OCI-LY3 (cell line): ENCODE results near the gene SLX9.

ENCODE experiments used
- H2AFZ ChIP-seq: fragments of 200-600, 300-600 bp; shearing (Covaris generic); 2 replicates; pipeline ENCODE4 v1.6.0; 2014; ENCODE audit warnings: antibody characterized with exemption, low read depth, low read length
- H3K27ac ChIP-seq: fragments of 200-600, 300-600 bp; sonication (generic); 2 replicates; pipeline ENCODE4 v1.5.1; 2014; ENCODE audit warnings: mild to moderate bottlenecking, low read length, moderate library complexity, mixed read lengths
- H3K27me3 ChIP-seq: fragments of 200-600, 300-600 bp; sonication (generic); 2 replicates; pipeline ENCODE4 v1.6.1; 2014; ENCODE audit warnings: low read depth, low read length, mixed read lengths
- H3K36me3 ChIP-seq: fragments of 200-600, 300-600 bp; sonication (generic); replicated peaks from 2 replicates; pipeline ENCODE3; 2014; ENCODE audit warnings: low read depth, low read length, mixed read lengths
- H3K4me1 ChIP-seq: fragments of 300-600, 200-600 bp; sonication (generic); 2 replicates; pipeline ENCODE4 v1.6.1; 2014; ENCODE audit warnings: low read length, mixed read lengths
- H3K4me2 ChIP-seq: fragments of 200-600, 300-600 bp; sonication (generic); 2 replicates; pipeline ENCODE4 v1.6.1; 2014; ENCODE audit warnings: low read length, mixed read lengths
- H3K4me3 ChIP-seq: fragments of 300-600, 200-600 bp; sonication (generic); 2 replicates; pipeline ENCODE4 v1.5.1; 2014; ENCODE audit warnings: antibody characterized with exemption, mild to moderate bottlenecking, low read length, moderate library complexity
- H3K79me2 ChIP-seq: fragments of 300-600, 200-600 bp; shearing (Covaris generic); 2 replicates; pipeline ENCODE4 v1.6.1; 2014; ENCODE audit warnings: mild to moderate bottlenecking, low read length, mixed read lengths
- H3K9ac ChIP-seq: fragments of 300-600, 200-600 bp; shearing (Covaris generic); 2 replicates; pipeline ENCODE4 v1.6.0; 2014; ENCODE audit warnings: mild to moderate bottlenecking, low read length, moderate library complexity
- H3K9me3 ChIP-seq: fragments of 200-600, 300-600 bp; shearing (Covaris generic); 2 replicates; pipeline ENCODE4 v1.6.1; 2014; ENCODE audit warnings: low read length, mixed read lengths; ENCODE audit not compliant: insufficient read depth
- H4K20me1 ChIP-seq: fragments of 200-600, 300-600 bp; sonication (generic); 2 replicates; pipeline ENCODE4 v1.6.1; 2016; ENCODE audit warnings: low read length, mixed read lengths; ENCODE audit not compliant: insufficient read depth
- EZH2phosphoT487 ChIP-seq: fragments of 200-600 bp; shearing (Covaris generic); IDR thresholded peaks from 2 replicates; pipeline ENCODE4 v1.6.1; 2018; ENCODE audit warnings: antibody characterized with exemption, mixed run types, low read depth
- TF ChIP-seq, protein P1 (sequence below): fragments of 200-600, 300-600 bp; sonication (generic); IDR thresholded peaks from 2 replicates; pipeline ENCODE4 v1.5.1; 2014; ENCODE audit warnings: antibody characterized with exemption, low read length, low read depth

Gene SLX9

DNA sequence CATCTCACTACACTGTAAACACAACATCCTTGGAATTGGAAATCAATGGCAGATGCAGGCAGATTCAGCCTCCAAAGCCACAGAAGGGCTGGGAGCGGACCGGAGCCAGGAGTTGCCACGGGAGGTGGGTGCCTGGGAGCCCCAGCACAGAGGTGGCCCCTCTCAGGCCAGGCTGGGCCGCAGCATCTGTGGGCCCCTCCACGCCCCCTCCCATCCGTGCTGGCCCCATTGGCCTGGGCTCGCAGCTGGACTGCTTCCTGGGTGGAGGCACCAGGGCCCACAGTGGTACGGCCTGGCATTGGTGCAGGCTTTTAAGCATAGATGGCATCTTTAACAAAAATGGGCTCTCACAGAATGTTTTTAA is 64.2 kb downstream of the SLX9 start:
- H3K36me3 ChIP-seq = no peaks in the 10 kb centered on the region
- peaks cover 14% of the 10 kb centered on the region for H3K27me3 ChIP-seq
- no peaks in the 10 kb centered on the region for H3K9me3 ChIP-seq
- no peak overlapping the region for H3K4me3 ChIP-seq
- H4K20me1 ChIP-seq = no peaks in the 10 kb centered on the region
- no peak overlapping the region for H3K4me2 ChIP-seq
- no peak overlapping the region for H3K27ac ChIP-seq
- TF ChIP-seq, protein P1, sequence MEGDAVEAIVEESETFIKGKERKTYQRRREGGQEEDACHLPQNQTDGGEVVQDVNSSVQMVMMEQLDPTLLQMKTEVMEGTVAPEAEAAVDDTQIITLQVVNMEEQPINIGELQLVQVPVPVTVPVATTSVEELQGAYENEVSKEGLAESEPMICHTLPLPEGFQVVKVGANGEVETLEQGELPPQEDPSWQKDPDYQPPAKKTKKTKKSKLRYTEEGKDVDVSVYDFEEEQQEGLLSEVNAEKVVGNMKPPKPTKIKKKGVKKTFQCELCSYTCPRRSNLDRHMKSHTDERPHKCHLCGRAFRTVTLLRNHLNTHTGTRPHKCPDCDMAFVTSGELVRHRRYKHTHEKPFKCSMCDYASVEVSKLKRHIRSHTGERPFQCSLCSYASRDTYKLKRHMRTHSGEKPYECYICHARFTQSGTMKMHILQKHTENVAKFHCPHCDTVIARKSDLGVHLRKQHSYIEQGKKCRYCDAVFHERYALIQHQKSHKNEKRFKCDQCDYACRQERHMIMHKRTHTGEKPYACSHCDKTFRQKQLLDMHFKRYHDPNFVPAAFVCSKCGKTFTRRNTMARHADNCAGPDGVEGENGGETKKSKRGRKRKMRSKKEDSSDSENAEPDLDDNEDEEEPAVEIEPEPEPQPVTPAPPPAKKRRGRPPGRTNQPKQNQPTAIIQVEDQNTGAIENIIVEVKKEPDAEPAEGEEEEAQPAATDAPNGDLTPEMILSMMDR = no peak
- no peak for TF ChIP-seq EZH2phosphoT487
- no peak overlapping the region for H3K9ac ChIP-seq
- H2AFZ ChIP-seq = no peak overlapping the region
- no peaks in the 10 kb centered on the region for H3K4me1 ChIP-seq
- no peaks in the 10 kb centered on the region for H3K79me2 ChIP-seq

DNA sequence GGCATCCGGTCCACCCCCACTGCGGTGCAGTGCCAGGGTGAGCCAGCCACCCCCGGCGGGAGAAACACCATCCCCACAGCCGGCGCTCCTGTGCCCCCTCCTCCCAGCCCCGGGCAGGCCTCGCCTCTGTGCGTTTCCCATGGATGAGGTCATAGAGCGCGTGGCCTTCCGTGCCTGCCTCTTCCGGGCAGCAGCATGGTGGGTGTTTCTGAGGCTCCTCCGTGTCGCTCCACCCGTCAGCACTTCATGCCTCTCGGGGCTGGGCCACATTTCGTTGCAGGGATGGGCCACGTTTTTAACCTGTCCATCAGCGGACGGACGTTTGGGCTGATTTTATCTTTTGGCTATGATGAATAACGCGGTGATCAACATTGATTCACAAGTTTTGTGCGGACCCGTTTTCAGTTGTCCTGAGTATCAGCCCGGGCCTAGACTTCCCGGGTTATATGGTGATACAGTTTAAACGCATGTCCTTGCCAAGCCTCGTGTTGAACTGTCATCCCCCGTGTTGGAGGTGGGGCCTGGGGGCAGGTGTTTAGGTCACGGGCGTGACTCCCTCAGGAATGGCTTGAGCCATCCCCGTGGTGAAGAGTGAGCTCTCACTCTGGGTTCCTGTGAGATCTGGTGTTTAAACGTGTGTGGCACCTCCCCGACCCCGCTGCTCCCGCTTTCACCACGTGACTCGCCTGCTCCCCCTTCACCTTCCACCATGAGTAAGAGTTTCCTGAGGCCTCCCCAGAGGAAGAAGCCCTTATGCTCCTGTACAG is 64.8 kb downstream of the SLX9 start:
- no peak overlapping the region for H3K9ac ChIP-seq
- peaks cover 20% of the 10 kb centered on the region for H3K27me3 ChIP-seq
- no peak overlapping the region for H3K27ac ChIP-seq
- no peak overlapping the region for H2AFZ ChIP-seq
- no peaks in the 10 kb centered on the region for H3K79me2 ChIP-seq
- no peak overlapping the region for H3K4me3 ChIP-seq
- no peaks in the 10 kb centered on the region for H3K36me3 ChIP-seq
- no peak overlapping the region for H3K4me2 ChIP-seq
- TF ChIP-seq EZH2phosphoT487 = no peak
- TF ChIP-seq, protein P1 = no peak
- H3K4me1 ChIP-seq = no peaks in the 10 kb centered on the region
- H3K9me3 ChIP-seq = no peaks in the 10 kb centered on the region
- H4K20me1 ChIP-seq = no peaks in the 10 kb centered on the region

DNA sequence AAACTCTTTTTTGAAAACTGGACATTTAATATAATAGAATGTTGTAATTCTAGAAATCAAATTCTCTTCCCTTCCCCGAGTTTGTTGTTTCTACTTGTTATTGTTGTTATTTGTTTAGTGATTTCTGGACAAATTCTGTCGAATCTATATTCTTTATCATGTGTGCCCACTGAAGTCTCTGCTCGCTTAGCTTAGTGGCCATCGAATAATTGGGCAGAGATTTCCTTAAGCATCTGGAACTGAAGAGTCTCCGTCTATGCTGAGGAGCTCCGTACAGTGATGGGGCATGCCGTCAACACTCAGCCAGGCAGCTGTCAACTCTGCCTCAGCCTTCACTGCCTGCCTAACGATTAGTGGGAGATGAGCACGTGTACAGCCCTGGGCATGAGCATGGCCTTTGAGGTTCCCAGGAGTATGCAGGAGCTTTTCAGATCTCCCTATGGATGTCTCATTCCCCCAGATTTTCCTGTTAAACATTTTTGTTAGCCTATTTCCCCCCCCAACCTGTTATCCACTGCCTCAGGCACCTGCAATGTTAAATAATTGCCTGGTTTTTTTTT is 66.8 kb downstream of the SLX9 start:
- Histone ChIP-seq H4K20me1 (no peaks in the 10 kb centered on the region), H3K27me3 (peaks cover 23% of the 10 kb centered on the region), H3K4me2 (no peak overlapping the region), H3K9me3 (no peaks in the 10 kb centered on the region), H3K4me3 (no peak overlapping the region), H3K79me2 (no peaks in the 10 kb centered on the region), H3K36me3 (no peaks in the 10 kb centered on the region), H3K4me1 (no peaks in the 10 kb centered on the region), H3K9ac (no peak overlapping the region), H3K27ac (no peak overlapping the region), H2AFZ (no peak overlapping the region)
- TF ChIP-seq EZH2phosphoT487 = no peak
- TF ChIP-seq, protein P1 = no peak

DNA sequence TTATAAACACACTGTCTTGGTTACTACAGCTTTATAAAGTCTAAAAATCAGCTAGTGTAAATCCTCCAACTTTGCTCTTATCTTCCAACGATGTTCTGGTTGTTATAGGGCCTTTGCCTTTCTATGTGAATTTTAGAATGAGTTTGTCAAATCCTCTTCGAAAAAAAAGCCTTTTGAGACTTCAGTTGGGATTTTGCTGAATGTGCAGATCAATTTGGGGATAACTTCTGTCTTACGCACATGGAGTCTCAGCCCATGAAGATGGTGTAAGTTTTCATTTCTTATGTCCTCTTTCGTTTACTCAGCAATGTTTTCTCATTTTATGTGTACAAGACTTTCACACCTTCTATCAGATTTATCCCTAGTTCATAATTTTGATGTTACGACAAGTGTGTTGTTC is 69.8 kb downstream of the SLX9 start:
- H3K36me3 ChIP-seq = no peaks in the 10 kb centered on the region
- H3K4me1 ChIP-seq = peaks cover 5% of the 10 kb centered on the region; the same call in 1 of the 2 replicates

More for the DNA sequence above, 69.8 kb downstream of the SLX9 start:
- no peak overlapping the region for H3K27ac ChIP-seq
- TF ChIP-seq EZH2phosphoT487 = no peak
- TF ChIP-seq, protein P1 = no peak
- no peaks in the 10 kb centered on the region for H3K9me3 ChIP-seq
- no peaks in the 10 kb centered on the region for H3K79me2 ChIP-seq
- no peak overlapping the region for H3K4me2 ChIP-seq
- H3K27me3 ChIP-seq = peaks cover 23% of the 10 kb centered on the region
- H3K9ac ChIP-seq = no peak overlapping the region
- no peaks in the 10 kb centered on the region for H4K20me1 ChIP-seq
- no peak overlapping the region for H3K4me3 ChIP-seq
- no peak overlapping the region for H2AFZ ChIP-seq
